Stimulated activated naive CD8-positive, alpha-beta T cell treated with anti-CD3 and anti-CD28 coated beads, Interleukin-15, Interleukin-2, amounts not matched to agents 100 U/mL and 50 U/mL, for 24 hours (primary cell): Measurements from ENCODE around the gene SLC30A2.

Source experiments
- ATAC-seq: fragments of 150-1000 bp; cut with Tn5 transposase; one replicate; pipeline ENCODE4 v1.10.0; 2021
- DNase-seq: peaks from one replicate; pipeline ENCODE4 v3.0.0; 2021

Gene SLC30A2

GRCh38 chr1:26021647-26022403 is 24.1 kb downstream of the SLC30A2 start, which contains the start of gene EXTL1:
EXTL1 (plus strand) TSS chr1:26021775; CDS start chr1:26022647, 872 bp downstream.
- ATAC-seq (no peak), DNase-seq (no peak)

- ATAC-seq = no peak
- no peak for DNase-seq
Observed at GRCh38 chr1:26020941-26021646, 24.8 kb downstream of the SLC30A2 start.

GRCh38 chr1:26020330-26020768 is 25.6 kb downstream of the SLC30A2 start:
- ATAC-seq (no peak), DNase-seq (no peak)

GRCh38 chr1:26019641-26020315 is 26.1 kb downstream of the SLC30A2 start:
- ATAC-seq (no peak), DNase-seq (no peak)

- no peak for ATAC-seq
- no peak for DNase-seq
Observed at GRCh38 chr1:26017606-26018005, 28.3 kb downstream of the SLC30A2 start.

- peak; percentile 61 for ATAC-seq
Observed at GRCh38 chr1:26016953-26017545, 28.9 kb downstream of the SLC30A2 start.

GRCh38 chr1:26016258-26016952 is 29.5 kb downstream of the SLC30A2 start:
- DNase-seq (no peak), ATAC-seq (no peak)

More at GRCh38 chr1:26016953-26017545, 28.9 kb downstream of the SLC30A2 start:
- no peak for DNase-seq

GRCh38 chr1:26015358-26015757 is 30.6 kb downstream of the SLC30A2 start:
- ATAC-seq (no peak), DNase-seq (no peak)

GRCh38 chr1:26014179-26014578 is 31.7 kb downstream of the SLC30A2 start:
- no peak for DNase-seq

GRCh38 chr1:26012864-26013263 is 33.1 kb downstream of the SLC30A2 start:
- DNase-seq (no peak), ATAC-seq (no peak)

More at GRCh38 chr1:26014179-26014578, 31.7 kb downstream of the SLC30A2 start:
- ATAC-seq = no peak

- no peak for ATAC-seq
- DNase-seq = no peak
Observed at GRCh38 chr1:26010825-26011224, 35.1 kb downstream of the SLC30A2 start.

GRCh38 chr1:26009796-26010447 is 36.0 kb downstream of the SLC30A2 start:
- no peak for ATAC-seq
- DNase-seq = no peak

GRCh38 chr1:26006710-26007109 is 39.2 kb downstream of the SLC30A2 start:
- no peak for DNase-seq
- no peak for ATAC-seq

- no peak for DNase-seq
- ATAC-seq = no peak
Observed at GRCh38 chr1:26005434-26006105, 40.3 kb downstream of the SLC30A2 start.

- DNase-seq (no peak), ATAC-seq (no peak)
Observed at GRCh38 chr1:26003756-26004155, 42.2 kb downstream of the SLC30A2 start.

- ATAC-seq (no peak), DNase-seq (no peak)
Observed at GRCh38 chr1:26003262-26003661, 42.7 kb downstream of the SLC30A2 start.

GRCh38 chr1:25999041-25999800 is 46.7 kb downstream of the SLC30A2 start:
- DNase-seq = no peak
- ATAC-seq = no peak

GRCh38 chr1:25997828-25998761 is 47.8 kb downstream of the SLC30A2 start, which contains the start of gene PAFAH2:
PAFAH2 (minus strand) TSS chr1:25998063; CDS start chr1:25990816, 7,247 bp downstream.
- ATAC-seq (peak; percentile 99), DNase-seq (peak; percentile 96)
